ENCODE data around the gene TPO.

The TPO gene

DNA sequence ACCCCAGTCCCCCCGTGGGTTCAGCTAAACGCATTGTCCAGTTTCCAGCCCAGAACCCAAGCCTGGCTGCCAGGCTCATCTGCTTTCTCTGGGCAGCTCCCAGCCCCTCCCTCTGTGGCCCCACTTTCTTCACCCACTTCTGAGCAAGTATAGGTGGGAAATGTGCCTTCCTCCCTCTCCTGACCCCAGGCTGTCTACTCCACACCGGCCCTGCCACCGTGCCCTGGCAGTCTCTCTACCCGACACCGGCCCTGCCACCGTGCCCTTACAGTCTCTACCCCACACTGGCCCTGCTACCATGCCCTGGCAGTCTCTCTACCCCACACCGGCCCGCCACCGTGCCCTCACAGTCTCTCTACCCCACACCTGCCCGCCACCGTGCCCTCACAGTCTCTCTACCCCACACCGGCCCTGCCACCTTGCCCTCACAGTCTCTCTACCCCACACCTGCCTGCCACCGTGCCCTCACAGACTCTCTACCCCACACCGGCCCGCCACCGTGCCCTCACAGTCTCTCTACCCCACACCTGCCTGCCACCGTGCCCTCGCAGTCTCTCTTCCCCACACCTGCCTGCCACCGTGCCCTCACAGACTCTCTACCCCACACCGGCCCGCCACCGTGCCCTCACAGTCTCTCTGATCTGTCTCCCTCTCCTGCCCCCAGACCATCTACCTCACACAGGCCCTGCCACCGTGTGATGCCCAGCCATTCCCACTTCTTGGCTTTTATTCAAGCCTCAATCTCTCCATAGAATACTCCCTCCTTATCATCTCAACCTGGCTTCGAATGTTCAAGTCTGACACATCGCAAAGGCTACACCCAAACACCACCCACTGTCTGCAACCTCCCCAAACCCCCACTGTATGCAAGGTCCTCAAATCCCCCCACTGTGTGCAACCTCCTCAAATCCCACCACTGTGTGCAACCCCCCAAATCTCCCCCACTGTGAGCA lies 108.9 kb downstream of the TPO start:
- no peak for DNase-seq (ENCODE audit: low read depth, low spot score)

DNA sequence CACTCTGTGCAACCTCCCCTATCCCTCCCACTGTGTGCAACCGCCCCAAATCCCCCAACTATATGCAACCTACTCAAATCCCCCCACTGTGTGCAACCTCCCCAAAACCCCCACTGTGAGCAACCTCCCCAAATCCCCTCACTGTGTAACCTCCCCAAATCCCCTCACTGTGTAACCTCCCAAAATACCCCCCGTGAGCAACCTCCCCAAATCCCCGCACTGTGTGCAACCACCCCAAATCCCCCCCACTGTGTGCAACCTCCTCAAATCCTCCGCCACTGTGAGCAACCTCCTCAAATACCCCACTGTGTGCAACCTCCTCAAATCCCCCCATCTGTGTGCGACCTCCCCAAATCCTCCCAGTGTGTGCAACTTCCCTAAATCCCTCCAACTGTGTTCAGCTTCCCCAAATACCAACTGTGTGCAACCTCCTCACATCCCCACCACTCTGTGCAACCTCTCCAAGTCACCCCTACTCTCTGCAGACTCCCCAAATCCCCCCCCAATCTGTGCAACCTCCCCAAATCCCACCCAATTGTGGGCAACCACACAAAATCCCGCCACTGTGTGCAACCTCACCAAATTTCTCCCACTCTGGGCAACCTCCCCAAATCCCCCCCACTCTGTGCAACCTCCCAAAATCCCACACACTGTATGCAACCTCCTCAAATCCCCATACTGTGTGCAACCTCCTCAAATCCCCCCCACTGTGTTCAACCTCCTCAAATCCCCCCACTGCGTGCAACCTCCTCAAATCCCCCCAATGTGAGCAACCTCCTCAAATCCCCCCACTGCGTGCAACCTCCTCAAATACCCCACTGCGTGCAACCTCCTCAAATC lies 114.1 kb downstream of the TPO start:
- no peak for DNase-seq (ENCODE audit: low read depth, low spot score)

- DNase-seq (ENCODE audit: low read depth, low spot score), result no peak
Observed at GRCh38 chr2:1528273-1529064, 115.2 kb downstream of the TPO start.

DNA sequence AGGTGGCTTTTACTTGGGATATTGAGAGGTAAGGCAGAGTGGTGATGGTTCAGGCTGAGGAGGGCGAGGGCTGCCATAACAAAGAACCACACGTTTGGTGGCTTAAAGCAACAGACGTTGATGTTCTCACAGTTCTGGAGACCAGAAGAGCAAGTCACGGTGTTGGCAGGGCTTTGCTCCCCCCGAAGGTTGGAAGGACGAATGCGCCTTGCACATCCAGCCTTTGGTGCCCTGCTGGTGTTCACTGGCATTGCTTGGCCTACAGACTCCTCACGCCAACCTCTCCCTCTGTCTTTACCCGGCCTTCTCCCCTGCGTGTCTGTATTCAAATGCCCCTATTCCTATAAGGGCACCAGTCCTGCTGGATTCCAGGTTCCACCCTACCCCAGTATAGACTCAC lies 125.4 kb downstream of the TPO start:
- no peak for DNase-seq (ENCODE audit: low read depth, low spot score)

GRCh38 chr2:1539441-1539840 lies 126.2 kb downstream of the TPO start:
- no peak for DNase-seq (ENCODE audit: low read depth, low spot score)

GRCh38 chr2:1539973-1540372 lies 126.7 kb downstream of the TPO start:
- DNase-seq (ENCODE audit: low read depth, low spot score), result no peak

- no peak for DNase-seq (ENCODE audit: low read depth, low spot score)
Observed at GRCh38 chr2:1540481-1540880, 127.2 kb downstream of the TPO start.

GRCh38 chr2:1541040-1541439 lies 127.8 kb downstream of the TPO start:
- no peak for DNase-seq (ENCODE audit: low read depth, low spot score)

DNA sequence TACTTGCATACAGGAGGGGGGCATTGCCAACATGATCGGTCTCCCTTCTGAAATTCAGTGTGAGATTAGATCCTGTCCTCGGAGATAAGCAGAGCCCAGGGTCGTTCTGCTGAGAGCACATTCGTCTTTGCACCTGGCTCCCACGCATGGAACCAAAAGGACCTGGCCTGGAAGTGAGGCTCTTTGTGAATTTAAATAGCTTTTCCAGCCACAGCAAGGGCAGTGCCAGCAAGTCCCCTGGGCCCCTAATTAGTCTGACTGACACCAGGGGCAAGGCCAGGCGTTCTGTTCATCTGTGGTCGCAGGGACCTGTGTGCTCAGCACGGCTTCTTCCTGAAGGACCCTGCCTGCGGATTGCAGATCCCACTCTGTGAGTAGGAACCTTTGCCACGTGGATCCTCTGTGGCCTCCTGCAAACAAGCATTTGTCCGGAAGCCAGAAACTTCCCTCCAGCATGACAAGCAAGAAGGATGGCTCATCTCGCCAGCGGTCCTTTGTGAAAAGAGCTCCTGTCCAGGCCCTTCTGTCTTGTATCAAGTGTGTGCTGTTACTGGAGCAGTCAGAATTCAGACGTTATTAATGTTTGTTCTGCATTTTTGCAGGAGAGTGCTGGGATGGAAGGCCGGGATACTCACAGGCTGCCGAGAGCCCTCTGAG lies 128.7 kb downstream of the TPO start:
- DNase-seq (ENCODE audit: low read depth, low spot score), result no peak

- no peak for DNase-seq (ENCODE audit: low read depth, low spot score)
Observed at GRCh38 chr2:1542971-1543370, 129.7 kb downstream of the TPO start.

GRCh38 chr2:1543776-1544477 lies 130.7 kb downstream of the TPO start:
- DNase-seq (ENCODE audit: low read depth, low spot score), result no peak

DNA sequence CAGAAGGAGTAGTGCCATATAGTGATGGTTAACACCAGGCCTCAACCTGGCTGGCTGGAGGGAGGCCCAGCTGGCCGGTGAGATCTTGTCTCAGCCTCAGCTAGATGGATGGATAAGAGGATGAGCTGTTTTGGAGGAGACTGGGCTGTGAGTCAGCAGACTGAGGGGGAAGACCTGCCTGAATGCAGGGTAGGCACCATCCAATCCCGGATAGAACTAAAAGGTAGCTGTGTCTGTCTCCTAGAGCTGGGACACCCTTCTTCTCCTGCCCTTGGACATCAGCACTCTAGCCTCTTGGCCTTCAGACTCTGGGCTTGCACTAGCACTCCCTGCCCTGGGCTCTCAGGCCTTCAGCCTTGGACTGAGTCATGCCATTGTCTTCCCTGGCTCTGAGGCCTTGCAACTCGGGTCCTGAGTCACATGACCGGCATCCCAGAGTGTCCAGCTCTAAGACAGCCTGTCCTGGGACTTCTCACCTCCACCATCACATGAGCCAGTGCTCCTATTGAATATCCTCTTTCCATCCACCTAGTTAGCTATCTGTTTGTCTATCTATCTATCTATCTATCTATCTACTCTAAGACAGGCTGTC lies 131.3 kb downstream of the TPO start:
- no peak for DNase-seq (ENCODE audit: low read depth, low spot score)

DNA sequence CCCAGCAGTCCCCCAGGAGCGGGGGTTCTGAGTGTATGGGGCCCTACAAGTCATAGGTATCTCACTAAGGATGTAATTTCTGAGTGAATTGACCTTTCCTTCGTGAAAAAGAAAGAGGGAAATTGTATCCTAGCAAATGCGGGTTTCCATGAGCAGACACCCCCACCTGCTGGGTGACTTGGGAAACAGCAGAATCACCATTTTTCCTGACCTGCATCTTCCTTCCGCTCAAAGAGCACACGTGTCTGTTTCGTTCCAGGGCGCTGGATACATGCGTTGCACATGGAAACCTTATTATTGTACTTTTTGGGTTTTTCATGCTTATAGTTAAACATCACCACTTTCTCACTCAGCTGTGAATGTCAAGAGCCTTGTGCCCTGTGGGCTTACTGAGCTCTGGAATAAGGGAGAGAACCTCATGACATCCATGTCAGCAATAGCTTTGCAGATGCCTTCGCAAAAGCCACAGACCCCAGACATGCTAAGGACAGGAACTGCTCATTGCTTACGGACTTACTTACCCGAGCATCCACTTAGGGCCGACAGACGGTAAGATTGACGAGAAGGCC lies 132.8 kb downstream of the TPO start:
- no peak for DNase-seq (ENCODE audit: low read depth, low spot score)

DNA sequence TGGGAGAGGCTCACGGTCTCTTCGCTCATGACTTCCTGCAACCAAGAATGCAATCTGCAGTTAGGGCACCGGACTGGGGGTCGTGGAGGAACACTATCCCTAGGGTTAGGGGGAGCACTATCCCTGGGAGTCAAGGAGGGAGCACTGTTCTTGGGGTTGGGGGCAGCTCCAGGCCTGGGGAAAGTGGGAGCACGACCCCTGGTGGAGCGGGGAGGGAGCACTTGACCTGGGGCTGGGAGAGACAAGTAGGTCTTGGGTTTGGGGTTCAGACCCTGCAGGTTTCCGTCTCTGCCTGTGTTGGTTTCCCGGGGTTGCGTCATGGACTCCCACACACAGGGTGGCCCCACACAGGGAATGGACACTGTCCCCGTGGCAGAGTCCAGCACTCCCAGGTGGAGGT lies 133.6 kb downstream of the TPO start:
- DNase-seq (ENCODE audit: low read depth, low spot score), result no peak

- no peak for DNase-seq (ENCODE audit: low read depth, low spot score)
Observed at GRCh38 chr2:1548910-1549673, 135.8 kb downstream of the TPO start.

GRCh38 chr2:1550076-1550475 lies 136.8 kb downstream of the TPO start:
- DNase-seq (ENCODE audit: low read depth, low spot score), result no peak

DNA sequence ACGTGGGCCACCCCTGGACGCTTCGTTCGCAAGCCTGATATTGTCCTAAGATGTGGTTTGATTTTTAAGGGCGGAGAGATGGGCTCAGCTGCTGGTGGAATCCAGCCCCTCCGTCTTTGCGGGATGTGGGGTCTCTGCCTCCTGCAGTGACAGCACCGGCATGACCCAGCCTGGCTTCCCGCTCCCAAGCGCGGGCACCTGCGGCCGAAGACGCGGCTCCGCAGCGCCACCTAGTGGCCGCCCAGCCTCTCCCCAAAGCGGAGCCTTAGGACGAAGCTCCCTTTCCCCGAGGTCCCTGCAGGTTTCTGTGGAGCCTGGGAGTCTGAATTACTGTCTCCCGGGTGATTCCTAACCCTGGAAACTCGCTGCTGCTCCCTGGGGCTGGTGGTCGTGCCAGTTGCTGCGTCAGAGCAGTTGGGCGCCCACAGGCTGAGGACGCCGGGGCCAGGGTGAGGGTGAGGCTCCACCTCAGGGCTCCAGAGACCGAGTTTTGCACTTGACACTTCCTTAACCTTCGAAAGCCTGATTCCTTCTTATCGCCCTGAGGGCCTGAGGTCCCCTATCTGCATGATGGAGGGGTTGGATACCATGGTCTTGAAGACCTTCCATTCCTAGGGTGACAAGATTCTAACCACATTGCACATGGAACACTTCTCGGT lies 137.5 kb downstream of the TPO start:
- DNase-seq (ENCODE audit: low read depth, low spot score), result no peak

GRCh38 chr2:1551905-1552304 lies 138.6 kb downstream of the TPO start:
- DNase-seq (ENCODE audit: low read depth, low spot score), result no peak

GRCh38 chr2:1552611-1553010 lies 139.3 kb downstream of the TPO start:
- DNase-seq (ENCODE audit: low read depth, low spot score), result no peak

All from iPS DF 19.7 (cell line).